Activated CD8-positive, alpha-beta memory T cell treated with anti-CD3 and anti-CD28 coated beads for 24 hours (primary cell): ENCODE measurements around the gene AGPAT2.
A peak's percentile ranks its signal among the peaks of the same experiment; 100 is the strongest.

Experiments used
- DNase-seq: peaks from one replicate; pipeline ENCODE4 v3.0.0-alpha.2; 2020

AGPAT2 gene

GRCh38 chr9:136700959-136701667, 13.9 kb upstream of the AGPAT2 start:
- peak; percentile 84 for DNase-seq

GRCh38 chr9:136700304-136700703, 13.0 kb upstream of the AGPAT2 start:
- no peak for DNase-seq

- DNase-seq = no peak
Measured at GRCh38 chr9:136698635-136699246, 11.5 kb upstream of the AGPAT2 start.

- no peak for DNase-seq
Measured at GRCh38 chr9:136697821-136698526, 10.7 kb upstream of the AGPAT2 start.

- DNase-seq = no peak
Measured at GRCh38 chr9:136697146-136697820, 10.0 kb upstream of the AGPAT2 start.

GRCh38 chr9:136696502-136696901, 9.2 kb upstream of the AGPAT2 start:
- no peak for DNase-seq

- no peak for DNase-seq
Measured at GRCh38 chr9:136695955-136696354, 8.7 kb upstream of the AGPAT2 start.

- no peak for DNase-seq
Measured at GRCh38 chr9:136695435-136695895, 8.2 kb upstream of the AGPAT2 start.

- no peak for DNase-seq
Measured at GRCh38 chr9:136694872-136695247, 7.6 kb upstream of the AGPAT2 start.

GRCh38 chr9:136694163-136694871, 7.1 kb upstream of the AGPAT2 start:
- peak; percentile 68 for DNase-seq

- DNase-seq = no peak
Measured at GRCh38 chr9:136693490-136694162, 6.4 kb upstream of the AGPAT2 start.

GRCh38 chr9:136693135-136693489, 5.9 kb upstream of the AGPAT2 start:
- DNase-seq = no peak

GRCh38 chr9:136692185-136693134, 5.2 kb upstream of the AGPAT2 start:
- no peak for DNase-seq

- DNase-seq = no peak
Measured at GRCh38 chr9:136691316-136692184, 4.3 kb upstream of the AGPAT2 start.

- no peak for DNase-seq
Measured at GRCh38 chr9:136690806-136691261, 3.6 kb upstream of the AGPAT2 start.

GRCh38 chr9:136690104-136690805, 3.0 kb upstream of the AGPAT2 start:
- no peak for DNase-seq

- DNase-seq = no peak
Measured at GRCh38 chr9:136689108-136689460, 1.8 kb upstream of the AGPAT2 start.

GRCh38 chr9:136688274-136689107, 1.2 kb upstream of the AGPAT2 start:
- DNase-seq = no peak
